HepG2 (cell line): ENCODE data around the gene QSOX1. TPM values are rescaled to one million over a fixed set of nuclear protein-coding genes. Genes with fewer than 3 reads are reported as not detected.

Experiments
- ATAC-seq: fragments of 200-7000 bp; cut with Tn5 transposase; 3 replicates; pipeline ENCODE4 v1.9.1; 2020; ENCODE audit warnings: mild to moderate bottlenecking, moderate library complexity
- BruUV-seq: library from RNA; stranded (reverse); fragments of 400-500 nt; replicated peaks from 2 replicates; lab custom pipeline; 2021; lab: Mats Ljungman, UMichigan
- CTCF ChIA-PET: fragments of 300-600 bp; formaldehyde crosslinking; extraction: SDS; loops from one replicate; lab custom pipeline; 2021; ENCODE audit warnings: low total read pairs, inconsistent platforms, low intra/inter-chr PET ratio; lab: Yijun Ruan, JAX
- POLR2A ChIA-PET: fragments of 350-600 bp; sonication (Branson Sonifier 250); formaldehyde crosslinking; loops from one replicate; lab custom pipeline; 2020; ENCODE audit warnings: antibody characterized with exemption, inconsistent platforms; lab: Yijun Ruan, JAX
- DNase-seq: peaks from one replicate; pipeline ENCODE4 v3.0.0-alpha.2; 2015; ENCODE audit warnings: low spot score
- FAIRE-seq: peaks from 3 replicates; lab custom pipeline; 2011; peaks lifted over from hg19 to GRCh38; lab: Jason Lieb, UNC
- H2AFZ ChIP-seq: one replicate; pipeline ENCODE4 v1.6.1; 2011; ENCODE audit warnings: low read length, inconsistent platforms
- H3K27ac ChIP-seq: fragments of 300-600 bp; 3 replicates; pipeline ENCODE4 v1.8.0; 2011; ENCODE audit warnings: mixed run types, mild to moderate bottlenecking, mixed read lengths, low read length, inconsistent platforms; ENCODE audit not compliant: insufficient read depth; ENCODE audit errors: extremely low read length
- H3K27me3 ChIP-seq, 2 experiments: fragments of 200-600 bp in 1 of 2; 2 replicates in 1 of 2; 3 replicates in 1 of 2; pipeline versions ENCODE4 v1.6.0 to v1.8.0; 2011; ENCODE audit warnings: low read length in 2 of 2, mild to moderate bottlenecking in 2 of 2, moderate library complexity in 2 of 2, inconsistent platforms in 1 of 2; ENCODE audit not compliant: insufficient read depth in 2 of 2, control insufficient read depth in 1 of 2
- H3K36me3 ChIP-seq, 2 experiments: fragments of 200-600 bp in 1 of 2; replicated peaks in 1 of 2; 2 replicates in 1 of 2; 3 replicates in 1 of 2; pipeline versions ENCODE4 v1.5.1 to v1.8.0; 2011; ENCODE audit warnings: low read length in 2 of 2, inconsistent platforms in 1 of 2; ENCODE audit not compliant: insufficient read depth in 2 of 2, control insufficient read depth in 1 of 2
- H3K4me1 ChIP-seq: 2 replicates; pipeline ENCODE4 v1.5.1; 2012; ENCODE audit warnings: low read length, inconsistent platforms; ENCODE audit not compliant: insufficient read depth
- H3K4me2 ChIP-seq: 2 replicates; pipeline ENCODE4 v1.6.0; 2011; ENCODE audit warnings: low read depth, low read length, inconsistent platforms
- H3K4me3 ChIP-seq, 3 experiments: fragments of 200-600 bp in 1 of 3; sonication (generic), shearing (Covaris generic) in 1 of 3; replicated peaks in 1 of 3; 2 replicates each; pipeline ENCODE4 v1.5.1; 2011 to 2016; ENCODE audit warnings: low read length in 3 of 3, inconsistent platforms in 2 of 3, low read depth in 2 of 3, mild to moderate bottlenecking in 2 of 3, control low read depth in 1 of 3, mixed read lengths in 1 of 3; ENCODE audit not compliant: insufficient read depth in 1 of 3
- H3K79me2 ChIP-seq: one replicate; pipeline ENCODE4 v1.6.1; 2011; ENCODE audit warnings: low read length, inconsistent platforms; ENCODE audit not compliant: insufficient read depth
- H3K9ac ChIP-seq: 2 replicates; pipeline ENCODE4 v1.6.0; 2011; ENCODE audit warnings: mild to moderate bottlenecking, low read depth, low read length, inconsistent platforms; ENCODE audit not compliant: insufficient read depth
- H3K9me3 ChIP-seq: 2 replicates; pipeline ENCODE4 v1.5.1; 2012; ENCODE audit warnings: mild to moderate bottlenecking, low read length
- H4K20me1 ChIP-seq: 2 replicates; pipeline ENCODE4 v1.6.0; 2011; ENCODE audit warnings: inconsistent platforms, mild to moderate bottlenecking, low read length, moderate library complexity; ENCODE audit not compliant: insufficient read depth
- ZNF124 ChIP-seq: sonication (generic); formaldehyde crosslinking; IDR thresholded peaks from 2 replicates; pipeline ENCODE4 v1.4.0; 2020; ENCODE audit warnings: missing genetic modification reagents
- ZNF441 ChIP-seq: sonication (generic); formaldehyde crosslinking; IDR thresholded peaks from 2 replicates; pipeline ENCODE4 v1.7.0; 2021; ENCODE audit warnings: missing genetic modification reagents, borderline replicate concordance
- WGBS: methylation state at CpG from one replicate; pipeline ENCODE4 v1.1.6; 2017; ENCODE audit warnings: low lambda C conversion rate; 5-methylcytosine and 5-hydroxymethylcytosine counted together
- in situ Hi-C: cut with HindIII; loops from 2 replicates; pipeline ENCODE4 v1.10.0; 2017; ENCODE audit warnings: low pct_unique_long_range_greater_than_20kb; ENCODE audit not compliant: extremely low pct_ligation_motif_present
- intact Hi-C: fragments of 100-400 bp; cut with micrococcal nuclease; formaldehyde crosslinking; loops from one replicate; pipeline ENCODE4 v1.10.0; 2022; ENCODE audit not compliant: unreplicated experiment
- polyA plus RNA-seq, 8 experiments: library from polyadenylated mRNA; depleted of rRNA in 3 of 8; stranded (reverse) in 7 of 8; unstranded in 1 of 8; fragments of >200 nt; fragmentation: Illumina TruSeq in 4 of 8; extraction: Trizol in 4 of 8; gene quantifications; 2 replicates each; pipeline versions ENCODE4 v1.2.1 to v1.2.3, GENCODE V29; 2011 to 2016; ENCODE audit warnings: low read depth in 4 of 8, missing spikeins in 1 of 8, mixed read lengths in 1 of 8; ENCODE audit not compliant: insufficient read depth in 1 of 8
- total RNA-seq, 5 experiments: library from RNA; depleted of rRNA; stranded (reverse); fragments of >200 nt; fragmentation: Illumina TruSeq; extraction: Trizol; gene quantifications; 2 replicates each; pipeline ENCODE4 v1.2.3, GENCODE V29; 2016; ENCODE audit warnings: low read depth in 1 of 5
- TF ChIP-seq, protein P1 (sequence below), 2 experiments: sonication (generic) in 1 of 2; formaldehyde crosslinking in 1 of 2; IDR thresholded peaks; 2 replicates each; pipeline versions ENCODE4 v1.5.1 to v1.6.1; 2011 to 2020; ENCODE audit warnings: borderline replicate concordance in 1 of 2, low read depth in 1 of 2, low read length in 1 of 2, mild to moderate bottlenecking in 1 of 2, missing genetic modification reagents in 1 of 2, moderate library complexity in 1 of 2

QSOX1 gene
- total and polyA plus RNA-seq, 2 of the 13 experiments (the other 11 are each of a cell fraction or from before 2014, with no cell fraction given): 6.8 to 40.2 TPM

DNA sequence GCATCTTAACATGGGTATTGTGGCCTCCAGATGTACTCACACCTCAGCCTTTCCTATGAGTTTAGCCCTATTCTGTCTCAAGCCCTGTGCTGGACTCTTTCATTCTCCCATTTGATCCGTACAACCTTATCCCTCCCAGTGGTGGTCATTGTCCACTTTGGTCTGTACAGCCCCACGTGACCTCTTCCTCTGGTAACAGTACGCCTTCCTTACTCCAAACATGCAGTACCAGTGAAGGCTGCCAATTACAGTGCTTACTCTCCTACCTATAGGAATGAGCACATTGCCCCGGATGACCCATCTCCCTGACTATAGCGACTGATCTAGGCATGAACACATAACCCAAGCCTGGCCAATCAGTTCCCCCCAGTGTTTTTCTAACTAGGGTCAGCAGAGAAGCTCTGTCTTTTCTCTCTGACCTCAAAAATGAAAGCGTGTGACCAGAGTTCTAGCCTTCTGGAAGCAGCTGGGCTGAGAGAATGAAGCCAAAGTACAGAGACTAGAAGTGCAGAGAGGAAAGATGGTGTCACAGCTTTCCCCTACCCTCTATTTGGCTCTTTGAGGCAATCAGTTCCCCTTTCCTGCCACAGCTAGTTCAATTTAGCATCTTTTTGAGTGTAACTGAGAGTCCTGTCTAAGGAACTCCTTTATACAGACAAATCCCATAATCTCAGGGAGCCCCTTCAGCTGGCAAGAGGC, 9.9 kb upstream of the QSOX1 start:
- intact Hi-C loops: no loop called here
- CTCF ChIA-PET: no interaction called here
- in situ Hi-C loops: no loop called here
- peak overlapping the region; percentile 65 for H2AFZ ChIP-seq
- DNase-seq (no peak), FAIRE-seq (no peak)
- peak overlapping the region in 1 of 3 experiments; percentile 23; a peak in 1 of 6 replicates for H3K4me3 ChIP-seq
- no peaks in the 10 kb centered on the region for H4K20me1 ChIP-seq
- no peaks in the 10 kb centered on the region for H3K79me2 ChIP-seq
- no peaks in the 10 kb centered on the region for H3K9me3 ChIP-seq
- TF ChIP-seq ZNF441 (CRISPR knock-in tag) (no peak), ZNF124 (CRISPR knock-in tag) (no peak)
- TF ChIP-seq, protein P1, sequence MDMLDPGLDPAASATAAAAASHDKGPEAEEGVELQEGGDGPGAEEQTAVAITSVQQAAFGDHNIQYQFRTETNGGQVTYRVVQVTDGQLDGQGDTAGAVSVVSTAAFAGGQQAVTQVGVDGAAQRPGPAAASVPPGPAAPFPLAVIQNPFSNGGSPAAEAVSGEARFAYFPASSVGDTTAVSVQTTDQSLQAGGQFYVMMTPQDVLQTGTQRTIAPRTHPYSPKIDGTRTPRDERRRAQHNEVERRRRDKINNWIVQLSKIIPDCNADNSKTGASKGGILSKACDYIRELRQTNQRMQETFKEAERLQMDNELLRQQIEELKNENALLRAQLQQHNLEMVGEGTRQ (IDR thresholded peaks at IDR 0.05; ENCODE audit: low read depth, low read length): 0 out of 2 replicates have a peak, but pooled peaks have one; percentile 48
- TF ChIP-seq, protein P1 (CRISPR knock-in tag; IDR thresholded peaks at IDR 0.05; ENCODE audit: borderline replicate concordance): peak; percentile 64; the same call in 1 of the 2 replicates
- TF ChIP-seq, all 625 proteins: peak for 1
- H3K4me2 ChIP-seq: peak overlapping the region; percentile 38
- no peak overlapping the region for H3K27ac ChIP-seq
- WGBS: 9% methylated on average over 6 of the region's 6 CpGs
- no peaks in the 10 kb centered on the region for H3K36me3 ChIP-seq
- H3K4me1 ChIP-seq: peaks cover 8% of the 10 kb centered on the region; the same call in 1 of the 2 replicates
- peak; percentile 76 for ATAC-seq
- peaks cover 0 to 11% of the 10 kb centered on the region in 2 experiments; a peak in 3 of 5 replicates for H3K27me3 ChIP-seq
- POLR2A ChIA-PET: interaction anchor here (0.9 kb wide), 1 partner anchor 11 kb away, joined by 3 read pairs; no protein-coding TSS in a partner anchor
- H3K9ac ChIP-seq: no peak overlapping the region
- BruUV-seq: no TSS peak
